CD4-positive, alpha-beta T cell treated with Interleukin-6 at 100 ng/mL for 8 hours (primary cell): ENCODE measurements around the gene HMCN1.
"Not testable (repeated sequence)": the region's sequence is repeated elsewhere in the genome, so short reads cannot be mapped to it uniquely, and the experiment has no call there.

Experiments
- DNase-seq: peaks from one replicate; pipeline ENCODE4 v3.0.0-alpha.2; 2020; ENCODE audit warnings: mixed read lengths, low spot score

HMCN1 gene

DNA sequence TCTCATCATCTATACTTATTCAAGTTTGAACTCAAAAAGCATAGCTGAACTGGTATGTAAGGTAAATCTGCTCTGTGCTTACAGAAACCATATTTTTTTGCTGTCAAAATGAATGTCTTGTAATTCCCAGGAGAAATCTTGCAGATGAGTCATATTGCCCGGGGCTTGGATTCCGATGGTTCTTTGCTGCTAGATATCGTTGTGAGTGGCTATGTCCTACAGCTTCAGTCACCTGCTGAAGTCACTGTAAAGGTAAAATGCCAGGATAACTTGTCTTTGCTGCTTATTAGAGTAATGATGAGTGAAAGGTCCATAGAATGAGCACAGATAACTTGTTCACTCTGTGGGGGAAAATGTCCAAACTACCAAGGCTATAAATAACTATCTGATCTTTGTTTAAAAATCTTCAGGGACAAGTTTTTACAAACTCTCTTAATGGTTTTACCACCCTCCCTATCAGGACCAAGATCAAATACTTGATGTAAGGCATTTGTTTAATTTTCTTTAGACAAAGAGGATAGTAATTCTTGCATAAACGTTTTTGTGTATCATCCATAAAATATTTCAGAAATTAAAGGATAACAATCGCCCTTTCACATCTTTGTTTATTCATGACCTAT lies 418.5 kb downstream of the HMCN1 start:
- no peak for DNase-seq

DNA sequence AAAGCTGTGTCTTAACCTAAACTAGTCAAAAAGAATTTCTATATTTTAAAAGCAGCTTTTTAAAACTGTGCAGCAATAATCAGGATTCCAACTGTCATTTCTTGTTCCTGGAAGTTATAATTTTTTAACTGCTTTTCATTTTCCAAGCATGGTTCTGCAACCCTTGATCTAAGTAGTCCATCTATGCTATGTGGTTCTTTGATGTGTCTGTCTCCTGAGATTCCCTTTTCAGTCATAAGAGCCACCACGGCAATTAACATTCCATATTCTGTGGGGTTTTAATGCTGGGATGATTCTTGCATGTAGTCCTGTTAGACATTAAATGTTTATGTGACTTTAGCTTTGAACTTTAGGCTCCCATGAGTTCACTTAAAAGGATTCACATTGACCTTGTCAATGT lies 420.5 kb downstream of the HMCN1 start:
- no peak for DNase-seq

DNA sequence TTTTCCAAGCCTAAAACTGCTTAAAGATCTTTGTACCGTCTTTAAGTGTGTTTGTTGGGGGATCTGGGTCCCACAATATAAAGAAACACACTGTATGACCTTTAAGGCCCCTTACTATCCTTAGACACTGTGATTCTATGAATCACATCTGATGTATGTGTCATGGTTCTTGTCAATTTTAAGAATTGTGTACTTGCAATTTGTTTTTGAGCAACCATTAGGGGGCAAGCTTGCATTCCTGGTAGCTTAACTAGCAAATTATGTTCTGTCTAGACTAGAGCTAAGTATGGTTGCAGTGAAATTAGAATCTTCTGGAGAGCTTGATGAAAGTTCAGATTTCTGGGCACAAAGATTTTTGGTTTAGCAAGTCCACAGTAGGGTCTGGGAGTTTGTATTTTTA lies 421.4 kb downstream of the HMCN1 start:
- no peak for DNase-seq

DNA sequence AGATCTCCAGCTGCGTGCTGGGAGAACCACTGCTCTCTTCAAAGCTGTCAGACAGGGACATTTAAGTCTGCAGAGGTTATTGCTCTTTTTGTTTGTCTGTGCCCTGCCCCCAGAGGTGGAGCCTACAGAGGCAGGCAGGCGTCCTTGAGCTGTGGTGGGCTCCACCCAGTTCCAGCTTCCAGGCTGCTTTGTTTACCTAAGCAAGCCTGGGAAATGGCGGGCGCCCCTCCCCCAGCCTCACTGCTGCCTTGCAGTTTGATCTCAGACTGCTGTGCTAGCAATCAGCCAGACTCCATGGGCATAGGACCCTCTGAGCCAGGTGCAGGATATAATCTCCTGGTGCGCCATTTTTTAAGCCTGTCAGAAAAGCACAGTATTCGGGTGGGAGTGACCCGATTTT lies 428.7 kb downstream of the HMCN1 start:
- DNase-seq: not testable (repeated sequence)

DNA sequence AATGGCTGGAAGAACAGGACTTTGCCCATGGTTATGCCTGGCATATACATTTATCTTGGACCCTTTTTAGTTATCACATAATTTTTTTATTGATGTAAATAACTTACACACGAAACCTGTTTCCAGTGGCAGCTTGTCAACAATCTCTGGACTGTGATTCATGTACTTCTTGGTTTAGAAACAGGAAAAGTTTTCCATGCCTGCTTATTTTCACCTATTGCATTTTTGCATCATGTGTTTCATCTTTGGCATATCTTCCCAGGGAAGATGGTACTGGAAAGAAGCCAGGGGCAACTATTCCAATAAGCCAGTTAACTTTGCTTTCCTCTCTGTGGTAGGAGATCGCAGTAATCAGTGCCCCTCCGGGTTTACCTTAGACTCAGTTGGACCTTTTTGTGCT lies 430.6 kb downstream of the HMCN1 start:
- no peak for DNase-seq

DNA sequence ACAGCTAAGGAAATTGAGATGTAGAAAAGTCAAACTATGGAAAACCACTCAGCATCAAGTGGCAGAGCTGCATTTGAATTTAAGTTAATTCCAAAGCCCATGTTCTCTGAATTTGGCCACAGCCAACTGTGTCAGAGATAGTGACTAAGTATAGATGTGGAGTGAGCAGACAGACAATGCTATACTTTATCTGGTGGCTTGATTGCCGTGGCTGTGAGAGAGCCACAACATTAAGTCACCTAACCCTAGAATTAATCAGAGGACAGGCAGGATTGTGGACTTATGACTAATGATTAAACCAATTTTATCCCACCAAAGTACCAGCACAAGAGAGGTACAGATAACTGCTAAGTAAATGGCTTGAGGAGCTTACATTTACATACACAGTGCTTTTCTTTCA lies 431.1 kb downstream of the HMCN1 start:
- no peak for DNase-seq

DNA sequence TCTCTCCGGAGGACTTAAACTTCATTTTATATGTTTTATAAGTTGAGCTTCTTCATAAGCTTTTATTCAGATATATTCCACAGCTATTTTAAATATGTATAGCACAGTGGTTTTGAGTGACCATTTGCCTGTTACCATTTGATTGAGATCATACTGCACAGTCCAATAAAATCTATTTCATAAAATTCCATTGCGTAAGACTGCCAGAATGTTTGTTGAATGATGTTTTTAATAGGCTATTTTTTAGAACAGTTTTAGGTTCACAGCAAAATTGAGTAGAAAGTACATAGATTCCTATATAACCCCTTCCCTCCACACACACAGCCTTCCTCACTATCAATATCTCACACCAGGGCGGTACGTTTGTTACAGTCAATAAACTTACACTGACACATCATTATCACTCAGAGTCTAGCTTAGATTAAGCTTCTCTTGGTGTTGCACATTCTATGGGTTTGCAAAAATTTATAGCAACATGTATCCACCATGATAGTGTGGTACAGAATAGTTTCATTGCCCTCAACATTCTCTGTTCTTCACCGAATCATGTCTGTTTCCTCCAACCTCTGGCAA lies 433.0 kb downstream of the HMCN1 start:
- no peak for DNase-seq

DNA sequence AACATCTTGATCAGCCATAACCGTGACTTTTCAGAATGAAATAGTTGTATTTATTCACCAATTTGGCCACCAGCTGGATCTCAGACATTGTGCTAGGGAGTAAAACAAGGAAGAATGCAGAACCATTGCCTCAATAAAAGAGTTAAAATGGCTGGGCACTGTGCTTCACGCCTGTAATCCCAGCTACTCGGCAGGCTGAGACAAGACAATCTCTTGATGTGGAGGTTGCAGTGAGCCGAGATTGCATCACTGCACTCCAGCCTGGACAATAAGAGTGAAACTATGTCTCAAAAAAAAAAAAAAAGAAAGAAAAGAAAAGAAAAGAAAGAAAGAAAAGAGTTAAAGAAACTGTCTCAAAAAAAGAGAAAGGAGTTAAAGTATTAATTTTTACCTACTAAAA lies 441.4 kb downstream of the HMCN1 start:
- DNase-seq: no peak

DNA sequence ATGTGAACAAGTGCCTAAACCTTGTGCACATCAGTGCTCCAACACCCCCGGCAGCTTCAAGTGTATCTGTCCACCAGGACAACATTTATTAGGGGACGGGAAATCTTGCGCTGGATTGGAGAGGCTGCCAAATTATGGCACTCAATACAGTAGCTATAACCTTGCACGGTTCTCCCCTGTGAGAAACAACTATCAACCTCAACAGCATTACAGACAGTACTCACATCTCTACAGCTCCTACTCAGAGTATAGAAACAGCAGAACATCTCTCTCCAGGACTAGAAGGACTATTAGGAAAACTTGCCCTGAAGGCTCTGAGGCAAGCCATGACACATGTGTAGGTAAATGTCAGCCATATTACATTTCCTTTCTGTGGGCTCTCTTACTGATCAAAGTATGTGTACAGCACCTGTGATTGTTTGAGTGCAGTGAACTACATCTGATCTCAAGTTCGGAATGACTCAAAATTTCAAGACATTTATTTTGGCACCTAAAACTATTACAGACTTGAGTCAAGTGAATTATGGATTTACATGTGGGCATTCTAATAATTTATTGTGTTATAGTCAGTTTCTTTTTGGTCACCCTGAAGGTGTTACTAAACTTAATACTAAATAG lies 444.3 kb downstream of the HMCN1 start:
- DNase-seq: no peak

DNA sequence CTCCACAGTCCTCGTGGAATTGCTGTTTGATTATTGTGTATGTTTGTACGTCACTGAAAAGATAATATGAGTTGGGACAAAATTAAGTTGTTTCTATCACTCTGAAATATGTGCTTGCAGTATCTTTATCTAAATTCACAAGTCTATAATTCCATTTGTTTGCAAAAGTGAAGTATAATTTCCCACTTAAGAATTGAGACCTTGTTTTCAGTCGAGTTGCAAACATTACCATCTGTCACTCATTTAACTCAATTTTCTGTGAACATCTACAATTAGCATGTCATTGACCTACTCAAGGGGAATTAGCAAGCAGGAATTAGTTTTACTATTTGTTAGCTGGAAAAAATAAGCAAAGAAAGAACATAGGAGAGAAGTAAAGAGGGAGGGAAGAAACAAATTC lies 445.0 kb downstream of the HMCN1 start:
- no peak for DNase-seq

DNA sequence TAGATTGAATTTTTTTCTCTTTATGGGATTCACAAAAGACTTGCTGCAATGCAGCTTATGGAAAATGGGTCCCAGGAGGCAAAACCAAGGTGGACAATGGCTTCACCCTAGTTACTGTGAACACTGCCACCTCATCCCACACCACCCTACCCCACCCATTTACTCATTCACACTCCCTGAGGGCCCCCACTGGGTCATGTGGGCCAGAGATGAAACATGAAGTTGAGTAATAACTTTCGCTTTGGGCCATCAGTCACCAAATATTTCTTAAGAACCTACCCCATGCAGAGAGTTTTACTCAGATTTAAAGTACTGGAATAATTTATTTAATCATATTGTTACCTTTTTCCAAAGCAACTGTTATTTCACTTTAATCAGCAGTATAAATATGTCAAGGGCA lies 449.0 kb downstream of the HMCN1 start:
- no peak for DNase-seq

DNA sequence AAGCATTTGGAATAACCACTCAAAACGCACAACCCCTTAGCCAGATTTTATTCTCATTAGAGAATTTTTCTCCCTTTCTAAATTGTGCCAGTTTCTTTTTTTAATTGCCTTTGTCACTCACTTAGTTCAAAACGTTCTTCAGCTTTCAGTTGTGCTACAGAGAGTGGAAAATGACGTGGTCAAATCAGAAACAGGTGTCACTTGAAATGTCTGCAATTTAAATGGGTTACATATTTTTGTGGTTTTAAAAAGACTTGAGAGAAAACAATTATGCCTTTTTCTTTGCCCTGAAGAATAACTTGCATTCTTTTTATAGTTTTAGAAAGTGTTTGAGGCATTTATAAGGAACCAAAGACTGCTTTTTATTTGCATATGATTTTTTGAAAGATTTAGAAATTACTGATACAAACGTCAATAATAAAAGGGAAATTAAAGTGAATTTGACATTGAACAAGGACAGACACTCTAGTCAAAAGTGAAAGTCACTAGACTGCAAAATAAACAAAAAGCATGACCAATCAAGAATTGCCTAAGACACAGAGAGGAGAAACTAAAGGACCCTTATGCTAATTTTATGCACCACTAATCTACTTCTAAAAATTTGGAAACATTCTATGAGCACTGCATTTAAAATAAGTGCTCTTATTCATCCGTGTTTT lies 449.9 kb downstream of the HMCN1 start:
- DNase-seq: no peak

DNA sequence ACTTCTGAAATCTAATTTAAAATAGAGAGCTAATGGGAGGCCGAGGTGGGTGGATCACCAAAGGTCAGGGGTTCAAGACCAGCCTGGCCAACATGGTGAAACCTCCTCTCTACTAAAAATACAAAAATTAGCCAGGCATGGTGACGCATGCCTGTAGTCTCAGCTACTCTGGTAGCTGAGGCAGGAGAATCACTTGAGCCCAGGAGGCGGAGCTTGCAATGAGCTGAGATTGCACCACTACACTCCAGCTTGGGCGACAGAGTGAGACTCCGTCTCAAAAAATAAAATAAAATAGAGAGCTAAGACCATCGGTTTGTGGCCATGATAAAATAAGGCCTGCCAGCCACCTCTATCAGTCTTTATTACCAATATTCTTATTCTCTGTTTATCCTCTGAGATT lies 452.1 kb downstream of the HMCN1 start:
- not testable (repeated sequence) for DNase-seq

DNA sequence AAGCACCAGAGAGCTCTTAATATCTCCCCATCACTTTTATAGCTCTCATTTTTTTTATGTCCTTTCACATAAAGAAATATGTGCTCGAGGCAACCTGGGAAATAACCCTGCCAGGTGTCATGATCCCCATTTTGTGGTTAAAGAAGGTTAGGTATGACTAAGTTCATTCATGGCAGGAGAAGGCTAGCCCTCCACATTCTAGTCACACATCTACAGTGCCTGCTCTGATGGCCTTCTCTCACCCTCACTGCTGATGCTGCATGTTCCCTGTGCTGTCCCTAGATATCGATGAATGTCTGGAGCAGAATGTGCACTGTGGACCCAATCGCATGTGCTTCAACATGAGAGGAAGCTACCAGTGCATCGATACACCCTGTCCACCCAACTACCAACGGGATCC lies 453.4 kb downstream of the HMCN1 start:
- DNase-seq: no peak

DNA sequence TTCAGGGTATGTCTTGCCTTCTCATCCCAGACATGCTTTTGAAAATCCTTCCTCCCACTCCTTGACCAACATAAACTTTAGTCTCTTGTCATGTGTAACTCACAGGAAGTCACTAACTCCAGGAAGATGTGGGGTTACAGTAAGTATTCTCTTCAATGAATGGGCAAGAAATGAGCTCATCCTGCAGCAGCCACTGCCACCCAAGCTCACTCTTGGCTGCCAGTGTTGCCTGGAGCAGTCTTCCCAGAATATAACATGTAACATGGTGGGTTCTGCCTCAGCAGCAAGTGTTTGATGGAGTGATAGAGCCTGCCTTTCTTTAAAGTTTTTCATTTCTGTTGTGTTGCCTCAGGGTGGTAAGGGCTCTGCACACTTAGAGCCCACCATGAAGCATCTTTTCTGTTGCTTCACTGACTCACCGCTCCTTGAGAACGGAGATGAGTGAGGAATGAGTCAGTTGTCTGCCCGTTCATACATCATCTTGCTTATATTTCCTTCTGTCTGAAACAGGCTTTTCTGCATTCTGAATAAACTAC lies 453.9 kb downstream of the HMCN1 start:
- DNase-seq: no peak

DNA sequence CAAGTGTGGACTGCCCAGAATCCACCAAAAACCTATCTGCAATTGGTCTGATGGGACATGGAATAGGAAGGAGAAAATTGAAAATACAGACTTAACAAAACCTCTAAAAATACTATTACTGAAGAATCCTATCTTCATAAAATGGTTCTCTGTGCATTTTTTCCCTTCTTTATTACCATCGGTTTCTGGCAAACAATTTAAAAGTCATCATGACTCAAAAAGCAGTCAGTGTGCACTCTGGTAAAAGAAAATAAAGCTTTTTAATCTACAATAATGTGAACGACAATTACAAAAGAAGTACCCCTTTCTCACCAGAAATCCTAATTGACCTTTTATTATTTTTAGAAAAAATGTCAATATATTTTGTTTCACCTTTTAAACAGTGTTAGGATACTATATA lies 454.5 kb downstream of the HMCN1 start:
- DNase-seq: no peak

DNA sequence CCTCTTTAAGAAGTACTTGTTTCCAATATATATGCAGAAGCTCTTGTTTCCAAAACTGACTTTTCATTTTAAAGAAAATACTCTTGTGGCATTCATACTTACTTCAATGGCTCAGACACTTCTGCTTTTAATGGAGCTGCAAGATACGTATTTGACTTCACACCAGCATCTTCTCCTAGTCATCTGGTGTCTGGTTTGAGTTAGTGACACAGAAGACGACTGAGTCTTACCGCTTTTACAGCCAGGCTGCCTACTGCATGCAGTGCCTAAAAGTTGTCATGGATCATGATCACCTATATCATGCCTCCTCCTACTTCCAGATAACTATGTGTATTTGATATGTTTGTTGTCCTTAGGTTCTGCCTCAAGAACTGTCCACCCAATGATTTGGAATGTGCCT lies 455.0 kb downstream of the HMCN1 start:
- DNase-seq: no peak

DNA sequence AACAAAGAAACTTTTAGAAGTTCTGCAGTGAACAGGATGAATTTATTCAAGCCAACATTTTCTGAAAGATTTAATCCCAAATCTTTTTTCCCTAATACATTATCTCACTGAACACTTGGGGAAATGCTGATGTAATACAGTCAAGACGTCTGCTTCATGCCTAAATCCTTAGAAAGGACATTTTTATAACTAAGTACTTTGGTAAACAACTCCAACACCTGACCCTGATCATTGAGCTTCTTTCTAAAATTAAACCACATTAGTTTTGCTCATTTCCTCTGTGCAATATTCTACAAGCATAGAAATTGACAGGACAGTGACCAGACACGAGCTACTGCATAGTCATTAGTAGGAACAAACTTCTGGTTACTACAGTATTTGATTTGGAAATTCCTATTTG lies 457.3 kb downstream of the HMCN1 start:
- DNase-seq: no peak

DNA sequence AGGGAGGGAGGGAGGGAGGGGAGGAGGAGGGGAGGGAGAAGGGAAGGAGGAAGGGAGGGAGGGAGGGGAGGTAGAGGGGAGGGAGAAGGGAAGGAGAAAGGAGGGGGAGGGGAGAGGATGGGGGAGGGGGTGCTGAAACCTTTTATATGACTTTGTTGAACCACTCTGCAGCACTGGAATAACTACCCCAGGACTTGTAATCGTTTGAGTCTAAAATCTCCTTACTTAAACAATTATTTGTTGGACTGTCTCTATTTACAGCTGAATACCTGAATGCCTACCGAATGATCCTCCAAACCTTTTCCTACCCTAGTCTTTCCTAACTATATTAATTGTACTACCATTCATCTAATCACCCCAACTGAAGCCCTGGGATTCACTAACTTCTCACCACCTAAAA lies 459.0 kb downstream of the HMCN1 start:
- DNase-seq: no peak

DNA sequence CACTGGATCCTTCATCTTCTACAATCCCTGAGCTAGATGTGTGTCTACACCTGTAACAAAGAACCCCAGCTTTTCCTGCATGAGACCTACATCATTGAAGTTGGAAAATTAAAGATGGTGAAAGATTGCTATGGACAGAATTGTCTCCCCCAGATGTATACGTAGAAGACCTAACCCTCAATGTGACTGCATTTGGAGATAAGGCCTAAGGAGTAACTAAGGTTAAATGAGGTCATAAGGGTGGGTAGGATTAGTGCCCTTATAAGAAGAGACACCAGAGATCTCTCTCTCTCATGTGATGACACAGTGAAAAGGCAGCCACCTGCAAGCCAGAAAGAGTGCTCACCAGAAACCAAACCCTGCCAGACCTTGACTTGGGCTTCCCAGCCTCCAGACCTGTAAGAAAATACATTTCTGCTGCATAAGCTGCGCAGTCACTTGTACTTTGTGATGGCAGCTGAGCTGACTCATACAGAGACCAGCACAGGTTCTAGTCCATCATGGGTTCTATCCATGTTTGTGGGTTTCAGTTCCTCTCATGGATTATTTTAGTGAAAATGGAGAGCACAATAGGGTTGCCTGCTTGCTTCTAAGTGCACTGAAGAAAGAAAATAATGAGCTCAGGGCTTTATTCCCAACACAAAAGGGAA lies 460.0 kb downstream of the HMCN1 start:
- DNase-seq: no peak

DNA sequence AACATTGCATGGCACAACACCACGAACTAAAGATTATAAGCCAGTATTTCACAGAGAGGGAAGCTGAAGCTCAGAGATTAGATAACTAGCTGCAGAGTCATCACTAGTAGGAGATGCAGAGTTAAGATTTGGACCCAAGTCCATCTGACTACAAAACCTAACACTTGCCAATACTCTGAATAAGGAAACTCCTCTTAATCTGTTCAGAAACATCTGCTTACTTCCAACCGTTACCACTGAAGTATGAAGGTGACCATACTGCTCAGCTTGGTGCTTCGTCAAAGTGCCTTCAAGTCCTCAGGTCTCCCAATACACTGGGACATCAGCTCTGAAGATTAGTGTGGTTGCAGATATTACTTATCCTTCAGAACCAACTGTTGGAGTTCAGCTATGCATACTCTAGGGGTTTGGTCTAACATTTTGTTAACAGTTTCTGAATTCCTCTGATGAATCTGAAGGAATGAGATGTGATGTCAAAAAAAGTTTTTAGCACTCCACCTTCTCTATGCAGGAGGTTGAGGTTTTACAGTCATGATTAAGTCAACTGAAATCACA lies 461.3 kb downstream of the HMCN1 start:
- DNase-seq: no peak

DNA sequence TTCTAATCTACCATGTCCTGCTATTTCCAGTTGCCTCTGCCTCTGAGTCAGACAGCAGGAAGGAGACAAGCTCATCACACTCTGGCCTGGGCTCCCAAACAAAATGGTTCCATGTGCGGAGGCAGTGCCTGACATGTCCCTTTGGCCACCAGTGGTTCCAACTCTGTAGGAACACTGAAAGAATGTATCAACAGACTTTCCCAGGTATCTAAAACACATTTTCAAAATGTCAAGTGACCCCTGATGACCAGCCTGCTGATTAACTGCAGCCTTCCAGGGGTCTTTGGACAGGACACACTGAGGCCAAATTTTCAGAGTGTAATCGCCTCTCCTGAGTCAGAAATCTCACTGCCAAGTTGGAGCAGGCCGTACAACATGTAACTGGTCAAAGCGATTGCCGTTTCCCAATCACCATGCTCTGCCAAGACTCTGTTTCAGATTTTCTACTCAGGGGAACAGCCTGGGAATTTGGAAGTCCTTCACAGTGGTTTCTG lies 468.1 kb downstream of the HMCN1 start:
- DNase-seq: no peak
